H1 (cell line): ENCODE data around the gene TUBGCP3. TPM values are rescaled to one million over a fixed set of nuclear protein-coding genes. Genes with fewer than 3 reads are reported as not detected.

Experiments
- ASH2L ChIP-seq: fragments of 200-600, 300-600 bp; sonication (generic); IDR thresholded peaks from one replicate; pipeline ENCODE4 v1.7.1; 2017; ENCODE audit warnings: low read length
- CBX5 ChIP-seq: fragments of 300-800, 300-1000 bp; sonication (generic); IDR thresholded peaks from 2 replicates; pipeline ENCODE4 v1.7.1; 2016; ENCODE audit warnings: antibody characterized with exemption, low read length, low read depth
- JUN ChIP-seq: IDR thresholded peaks from 2 replicates; pipeline ENCODE4 v1.6.1; 2011; ENCODE audit warnings: low read depth, mild to moderate bottlenecking, improper control_type of control experiment, low read length
- JUND ChIP-seq: IDR thresholded peaks from 2 replicates; pipeline ENCODE4 v1.6.1; 2011; ENCODE audit warnings: mild to moderate bottlenecking, improper control_type of control experiment, low read length
- MAFK ChIP-seq: IDR thresholded peaks from 2 replicates; pipeline ENCODE4 v1.6.1; 2012; ENCODE audit warnings: low read depth, mild to moderate bottlenecking, improper control_type of control experiment, low read length
- NANOG ChIP-seq: IDR thresholded peaks from 2 replicates; pipeline ENCODE4 v1.6.1; 2011; ENCODE audit warnings: low read length, low read depth, mild to moderate bottlenecking, inconsistent platforms; ENCODE audit not compliant: insufficient read depth, poor library complexity, severe bottlenecking
- PHF8 ChIP-seq: fragments of 200-600 bp; sonication (generic); conservative IDR thresholded peaks from 2 replicates; pipeline ENCODE4 v1.7.1; 2012; ENCODE audit warnings: low read depth, mild to moderate bottlenecking, inconsistent platforms, low read length, moderate library complexity
- RXRA ChIP-seq: IDR thresholded peaks from 2 replicates; pipeline ENCODE4 v1.6.1; 2011; ENCODE audit warnings: low read depth, mild to moderate bottlenecking, low read length, moderate library complexity; ENCODE audit not compliant: insufficient read depth
- SIX5 ChIP-seq: IDR thresholded peaks from 2 replicates; pipeline ENCODE4 v1.6.1; 2011; ENCODE audit warnings: mild to moderate bottlenecking, low read depth, low read length
- SP1 ChIP-seq: IDR thresholded peaks from 2 replicates; pipeline ENCODE4 v1.6.1; 2011; ENCODE audit warnings: low read depth, low read length
- TEAD4 ChIP-seq: IDR thresholded peaks from 2 replicates; pipeline ENCODE4 v1.6.1; 2012; ENCODE audit warnings: low read depth, low read length, inconsistent platforms, mixed read lengths
- polyA plus RNA-seq, 7 experiments: library from polyadenylated mRNA; depleted of rRNA in 3 of 7; stranded (reverse) in 5 of 7; unstranded in 2 of 7; fragments of >200 nt in 5 of 7; fragments of 200-250 nt in 2 of 7; gene quantifications; 1 replicate in 5 of 7; 2 replicates in 1 of 7; 4 replicates in 1 of 7; pipeline versions ENCODE4 v1.2.1 to v1.2.3, GENCODE V29; 2011 to 2013; ENCODE audit warnings: missing spikeins in 2 of 7, mixed read lengths in 2 of 7
- total RNA-seq: library from RNA; stranded (reverse); fragmentation: NEBNext Ultra II Directional; extraction: Animal tissue kit (Norgen Biotek cat#: 25700); gene quantifications from 2 replicates; pipeline ENCODE4 v1.2.1, GENCODE V29; 2021
- TF ChIP-seq, protein P1 (sequence below): fragments of 300-600 bp; sonication (generic); IDR thresholded peaks from 2 replicates; pipeline ENCODE4 v1.7.1; 2012; ENCODE audit warnings: low read length, moderate library complexity, mild to moderate bottlenecking, inconsistent platforms; ENCODE audit not compliant: insufficient replicate concordance

TUBGCP3 gene
- total and polyA plus RNA-seq, 2 of the 8 experiments (the other 6 are each of a cell fraction or from before 2014, with no cell fraction given), result 27.0 to 31.7 TPM

DNA sequence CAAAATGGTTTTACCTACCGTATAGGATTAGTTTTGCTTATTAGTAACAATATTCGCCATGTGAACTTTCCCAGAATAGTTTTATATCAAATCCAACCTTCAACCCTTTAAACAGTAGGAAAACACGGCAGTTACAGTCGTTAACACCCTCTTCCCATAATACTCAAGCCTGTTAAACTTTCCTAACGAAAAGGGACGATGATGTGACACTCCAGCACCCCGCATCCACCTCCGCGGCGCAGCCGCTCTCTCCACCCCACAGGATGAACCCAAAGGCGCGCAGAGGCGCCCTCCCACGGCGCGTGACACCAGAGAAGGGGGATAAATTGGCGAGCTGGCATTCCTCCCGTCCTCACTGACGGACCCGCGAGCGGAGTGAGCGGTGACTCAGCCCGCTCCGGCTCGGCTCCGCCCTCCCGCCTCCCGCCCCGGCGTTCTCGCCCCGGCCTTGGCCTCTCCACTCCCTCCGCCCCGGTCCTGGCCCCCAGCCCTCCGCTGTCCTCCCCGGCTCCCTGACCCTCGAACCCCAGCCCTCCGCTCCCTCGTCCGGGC is 665 bp downstream of the TUBGCP3 start (continued):
- TF ChIP-seq MAFK, result no peak
- TF ChIP-seq RXRA, result no peak
- TF ChIP-seq JUND, result peak; percentile 57; the same call in 1 of the 2 replicates
- no peak for TF ChIP-seq CBX5
- no peak for TF ChIP-seq TEAD4
- no peak for TF ChIP-seq JUN
- no peak for TF ChIP-seq PHF8
- no peak for TF ChIP-seq ASH2L
- no peak for TF ChIP-seq SP1
- no peak for TF ChIP-seq SIX5
- TF ChIP-seq, protein P1, sequence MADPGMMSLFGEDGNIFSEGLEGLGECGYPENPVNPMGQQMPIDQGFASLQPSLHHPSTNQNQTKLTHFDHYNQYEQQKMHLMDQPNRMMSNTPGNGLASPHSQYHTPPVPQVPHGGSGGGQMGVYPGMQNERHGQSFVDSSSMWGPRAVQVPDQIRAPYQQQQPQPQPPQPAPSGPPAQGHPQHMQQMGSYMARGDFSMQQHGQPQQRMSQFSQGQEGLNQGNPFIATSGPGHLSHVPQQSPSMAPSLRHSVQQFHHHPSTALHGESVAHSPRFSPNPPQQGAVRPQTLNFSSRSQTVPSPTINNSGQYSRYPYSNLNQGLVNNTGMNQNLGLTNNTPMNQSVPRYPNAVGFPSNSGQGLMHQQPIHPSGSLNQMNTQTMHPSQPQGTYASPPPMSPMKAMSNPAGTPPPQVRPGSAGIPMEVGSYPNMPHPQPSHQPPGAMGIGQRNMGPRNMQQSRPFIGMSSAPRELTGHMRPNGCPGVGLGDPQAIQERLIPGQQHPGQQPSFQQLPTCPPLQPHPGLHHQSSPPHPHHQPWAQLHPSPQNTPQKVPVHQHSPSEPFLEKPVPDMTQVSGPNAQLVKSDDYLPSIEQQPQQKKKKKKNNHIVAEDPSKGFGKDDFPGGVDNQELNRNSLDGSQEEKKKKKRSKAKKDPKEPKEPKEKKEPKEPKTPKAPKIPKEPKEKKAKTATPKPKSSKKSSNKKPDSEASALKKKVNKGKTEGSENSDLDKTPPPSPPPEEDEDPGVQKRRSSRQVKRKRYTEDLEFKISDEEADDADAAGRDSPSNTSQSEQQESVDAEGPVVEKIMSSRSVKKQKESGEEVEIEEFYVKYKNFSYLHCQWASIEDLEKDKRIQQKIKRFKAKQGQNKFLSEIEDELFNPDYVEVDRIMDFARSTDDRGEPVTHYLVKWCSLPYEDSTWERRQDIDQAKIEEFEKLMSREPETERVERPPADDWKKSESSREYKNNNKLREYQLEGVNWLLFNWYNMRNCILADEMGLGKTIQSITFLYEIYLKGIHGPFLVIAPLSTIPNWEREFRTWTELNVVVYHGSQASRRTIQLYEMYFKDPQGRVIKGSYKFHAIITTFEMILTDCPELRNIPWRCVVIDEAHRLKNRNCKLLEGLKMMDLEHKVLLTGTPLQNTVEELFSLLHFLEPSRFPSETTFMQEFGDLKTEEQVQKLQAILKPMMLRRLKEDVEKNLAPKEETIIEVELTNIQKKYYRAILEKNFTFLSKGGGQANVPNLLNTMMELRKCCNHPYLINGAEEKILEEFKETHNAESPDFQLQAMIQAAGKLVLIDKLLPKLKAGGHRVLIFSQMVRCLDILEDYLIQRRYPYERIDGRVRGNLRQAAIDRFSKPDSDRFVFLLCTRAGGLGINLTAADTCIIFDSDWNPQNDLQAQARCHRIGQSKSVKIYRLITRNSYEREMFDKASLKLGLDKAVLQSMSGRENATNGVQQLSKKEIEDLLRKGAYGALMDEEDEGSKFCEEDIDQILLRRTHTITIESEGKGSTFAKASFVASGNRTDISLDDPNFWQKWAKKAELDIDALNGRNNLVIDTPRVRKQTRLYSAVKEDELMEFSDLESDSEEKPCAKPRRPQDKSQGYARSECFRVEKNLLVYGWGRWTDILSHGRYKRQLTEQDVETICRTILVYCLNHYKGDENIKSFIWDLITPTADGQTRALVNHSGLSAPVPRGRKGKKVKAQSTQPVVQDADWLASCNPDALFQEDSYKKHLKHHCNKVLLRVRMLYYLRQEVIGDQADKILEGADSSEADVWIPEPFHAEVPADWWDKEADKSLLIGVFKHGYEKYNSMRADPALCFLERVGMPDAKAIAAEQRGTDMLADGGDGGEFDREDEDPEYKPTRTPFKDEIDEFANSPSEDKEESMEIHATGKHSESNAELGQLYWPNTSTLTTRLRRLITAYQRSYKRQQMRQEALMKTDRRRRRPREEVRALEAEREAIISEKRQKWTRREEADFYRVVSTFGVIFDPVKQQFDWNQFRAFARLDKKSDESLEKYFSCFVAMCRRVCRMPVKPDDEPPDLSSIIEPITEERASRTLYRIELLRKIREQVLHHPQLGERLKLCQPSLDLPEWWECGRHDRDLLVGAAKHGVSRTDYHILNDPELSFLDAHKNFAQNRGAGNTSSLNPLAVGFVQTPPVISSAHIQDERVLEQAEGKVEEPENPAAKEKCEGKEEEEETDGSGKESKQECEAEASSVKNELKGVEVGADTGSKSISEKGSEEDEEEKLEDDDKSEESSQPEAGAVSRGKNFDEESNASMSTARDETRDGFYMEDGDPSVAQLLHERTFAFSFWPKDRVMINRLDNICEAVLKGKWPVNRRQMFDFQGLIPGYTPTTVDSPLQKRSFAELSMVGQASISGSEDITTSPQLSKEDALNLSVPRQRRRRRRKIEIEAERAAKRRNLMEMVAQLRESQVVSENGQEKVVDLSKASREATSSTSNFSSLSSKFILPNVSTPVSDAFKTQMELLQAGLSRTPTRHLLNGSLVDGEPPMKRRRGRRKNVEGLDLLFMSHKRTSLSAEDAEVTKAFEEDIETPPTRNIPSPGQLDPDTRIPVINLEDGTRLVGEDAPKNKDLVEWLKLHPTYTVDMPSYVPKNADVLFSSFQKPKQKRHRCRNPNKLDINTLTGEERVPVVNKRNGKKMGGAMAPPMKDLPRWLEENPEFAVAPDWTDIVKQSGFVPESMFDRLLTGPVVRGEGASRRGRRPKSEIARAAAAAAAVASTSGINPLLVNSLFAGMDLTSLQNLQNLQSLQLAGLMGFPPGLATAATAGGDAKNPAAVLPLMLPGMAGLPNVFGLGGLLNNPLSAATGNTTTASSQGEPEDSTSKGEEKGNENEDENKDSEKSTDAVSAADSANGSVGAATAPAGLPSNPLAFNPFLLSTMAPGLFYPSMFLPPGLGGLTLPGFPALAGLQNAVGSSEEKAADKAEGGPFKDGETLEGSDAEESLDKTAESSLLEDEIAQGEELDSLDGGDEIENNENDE, result no peak
- no peak for TF ChIP-seq NANOG
